Measurements from ENCODE around the gene NOP53.
"Not testable (repeated sequence)": the region's sequence is repeated elsewhere in the genome, so short reads cannot be mapped to it uniquely, and the experiment has no call there.

Gene NOP53

GRCh38 chr19:47778954-47779351 is 33.6 kb downstream of the NOP53 start:
- DNase-seq, result no peak

- no peak for DNase-seq
Observed at GRCh38 chr19:47779524-47780214, 34.3 kb downstream of the NOP53 start.

GRCh38 chr19:47780215-47780551 is 34.8 kb downstream of the NOP53 start:
- DNase-seq, result no peak

- no peak for DNase-seq
Observed at GRCh38 chr19:47781590-47782262, 36.4 kb downstream of the NOP53 start.

- no peak for DNase-seq
Observed at GRCh38 chr19:47786566-47786965, 41.2 kb downstream of the NOP53 start.

GRCh38 chr19:47787307-47787706 is 42.0 kb downstream of the NOP53 start:
- DNase-seq, result not testable (repeated sequence)

GRCh38 chr19:47789811-47790210 is 44.5 kb downstream of the NOP53 start:
- not testable (repeated sequence) for DNase-seq

- DNase-seq, result peak; percentile 88
Observed at GRCh38 chr19:47790398-47790814, 45.1 kb downstream of the NOP53 start.

- no peak for DNase-seq
Observed at GRCh38 chr19:47792616-47793015, 47.3 kb downstream of the NOP53 start.

- no peak for DNase-seq
Observed at GRCh38 chr19:47794526-47794925, 49.2 kb downstream of the NOP53 start.

GRCh38 chr19:47796785-47797184 is 51.4 kb downstream of the NOP53 start:
- no peak for DNase-seq

- no peak for DNase-seq
Observed at GRCh38 chr19:47797996-47798903, 52.9 kb downstream of the NOP53 start.

GRCh38 chr19:47798904-47799266 is 53.5 kb downstream of the NOP53 start:
- DNase-seq, result no peak

GRCh38 chr19:47801270-47801669 is 55.9 kb downstream of the NOP53 start:
- no peak for DNase-seq

GRCh38 chr19:47802521-47803043 is 57.2 kb downstream of the NOP53 start:
- DNase-seq, result no peak

- DNase-seq, result not testable (repeated sequence)
Observed at GRCh38 chr19:47803148-47803547, 57.8 kb downstream of the NOP53 start.

- DNase-seq, result not testable (repeated sequence)
Observed at GRCh38 chr19:47803671-47804070, 58.3 kb downstream of the NOP53 start.

- not testable (repeated sequence) for DNase-seq
Observed at GRCh38 chr19:47804451-47804850, 59.1 kb downstream of the NOP53 start, which contains the start of gene TPRX1. TSS of gene TPRX1 (minus strand) at chr19:47804551. CDS start at chr19:47804539, 12 bp downstream.

GRCh38 chr19:47805313-47805712 is 60.0 kb downstream of the NOP53 start:
- no peak for DNase-seq

GRCh38 chr19:47806435-47806834 is 61.1 kb downstream of the NOP53 start:
- DNase-seq, result no peak

Data from activated CD8-positive, alpha-beta memory T cell treated with anti-CD3 and anti-CD28 coated beads, Interleukin-2, amount 50 U/mL, for 4 hours (primary cell).